Neural progenitor cell (in vitro differentiated cells): ENCODE results near the gene CDK8.

ENCODE experiments used
- CTCF ChIP-seq: fragments of 200-600 bp; sonication (generic); IDR thresholded peaks from 2 replicates; pipeline ENCODE4 v1.5.1; 2017; ENCODE audit warnings: antibody characterized with exemption, mild to moderate bottlenecking
- EZH2 ChIP-seq: fragments of 200-600 bp; sonication (generic); IDR thresholded peaks from 2 replicates; pipeline ENCODE4 v1.6.1; 2017; ENCODE audit warnings: antibody characterized with exemption, mild to moderate bottlenecking, moderate library complexity
- EZH2phosphoT487 ChIP-seq: fragments of 200-600 bp; sonication (generic); IDR thresholded peaks from 2 replicates; pipeline ENCODE4 v1.6.1; 2017; ENCODE audit warnings: antibody characterized with exemption

GRCh38 chr13:26254583-26255111, 718 bp downstream of the CDK8 start:
- no peak for TF ChIP-seq CTCF
- no peak for TF ChIP-seq EZH2
- no peak for TF ChIP-seq EZH2phosphoT487
